Kidney capillary endothelial cell (primary cell): ENCODE measurements around the gene GALNT14.

Source experiments
- DNase-seq: peaks from one replicate; pipeline ENCODE4 v3.0.0-alpha.2; 2018; ENCODE audit warnings: low spot score

GALNT14 gene

GRCh38 chr2:31086590-31086989 is 51.6 kb downstream of the GALNT14 start:
- DNase-seq, result no peak

- DNase-seq, result no peak
Observed at GRCh38 chr2:31083234-31083993, 54.8 kb downstream of the GALNT14 start.

GRCh38 chr2:31082002-31082401 is 56.2 kb downstream of the GALNT14 start:
- DNase-seq, result no peak

- DNase-seq, result no peak
Observed at GRCh38 chr2:31081492-31081891, 56.7 kb downstream of the GALNT14 start.

GRCh38 chr2:31080361-31080760 is 57.9 kb downstream of the GALNT14 start:
- no peak for DNase-seq

GRCh38 chr2:31079665-31080064 is 58.6 kb downstream of the GALNT14 start:
- DNase-seq, result no peak

- DNase-seq, result no peak
Observed at GRCh38 chr2:31078579-31079105, 59.6 kb downstream of the GALNT14 start.

- DNase-seq, result no peak
Observed at GRCh38 chr2:31078011-31078410, 60.2 kb downstream of the GALNT14 start.

GRCh38 chr2:31075941-31076590 is 62.2 kb downstream of the GALNT14 start:
- no peak for DNase-seq

GRCh38 chr2:31075431-31075830 is 62.8 kb downstream of the GALNT14 start:
- DNase-seq, result no peak

- no peak for DNase-seq
Observed at GRCh38 chr2:31071741-31072140, 66.5 kb downstream of the GALNT14 start.

GRCh38 chr2:31070339-31071125 is 67.7 kb downstream of the GALNT14 start:
- no peak for DNase-seq

- DNase-seq, result no peak
Observed at GRCh38 chr2:31069643-31070325, 68.5 kb downstream of the GALNT14 start.

- DNase-seq, result no peak
Observed at GRCh38 chr2:31067259-31067658, 71.0 kb downstream of the GALNT14 start.

GRCh38 chr2:31066551-31066950 is 71.7 kb downstream of the GALNT14 start:
- DNase-seq, result no peak

- DNase-seq, result no peak
Observed at GRCh38 chr2:31066086-31066485, 72.2 kb downstream of the GALNT14 start.

GRCh38 chr2:31065356-31065755 is 72.9 kb downstream of the GALNT14 start:
- DNase-seq, result no peak

- DNase-seq, result no peak
Observed at GRCh38 chr2:31060397-31060796, 77.8 kb downstream of the GALNT14 start.

- DNase-seq, result no peak
Observed at GRCh38 chr2:31058096-31059035, 79.9 kb downstream of the GALNT14 start.

GRCh38 chr2:31057691-31058090 is 80.5 kb downstream of the GALNT14 start:
- DNase-seq, result no peak

- no peak for DNase-seq
Observed at GRCh38 chr2:31055938-31056337, 82.3 kb downstream of the GALNT14 start.
